ENCODE results near the gene LMO1.

The LMO1 gene

GRCh38 chr11:8229299-8230177, 34.1 kb downstream of the LMO1 start:
- H3K27ac ChIP-seq, result no peak overlapping the region

DNA sequence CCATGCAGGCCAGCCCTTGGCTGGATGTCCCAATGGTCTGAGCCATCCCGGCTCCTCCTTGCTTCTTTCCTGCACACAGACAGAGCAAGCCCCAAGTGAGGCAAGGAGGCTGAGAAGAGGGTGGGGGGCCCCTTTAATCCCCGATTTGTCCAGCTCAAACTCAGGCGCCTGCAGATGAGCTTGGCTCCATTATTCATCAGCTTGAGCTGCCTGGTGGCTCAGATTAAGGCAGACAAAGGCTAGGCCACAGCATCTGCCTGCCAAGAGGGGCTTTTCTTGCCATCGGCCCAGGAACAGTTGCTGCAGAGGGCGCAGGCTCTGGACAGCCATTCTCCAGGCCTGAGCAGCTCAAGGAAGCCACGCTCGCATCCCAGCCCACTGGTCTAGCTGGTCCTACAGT, 35.4 kb downstream of the LMO1 start:
- no peak for TF ChIP-seq ZFX (IDR thresholded peaks at IDR 0.05)
- TF ChIP-seq, protein P1, sequence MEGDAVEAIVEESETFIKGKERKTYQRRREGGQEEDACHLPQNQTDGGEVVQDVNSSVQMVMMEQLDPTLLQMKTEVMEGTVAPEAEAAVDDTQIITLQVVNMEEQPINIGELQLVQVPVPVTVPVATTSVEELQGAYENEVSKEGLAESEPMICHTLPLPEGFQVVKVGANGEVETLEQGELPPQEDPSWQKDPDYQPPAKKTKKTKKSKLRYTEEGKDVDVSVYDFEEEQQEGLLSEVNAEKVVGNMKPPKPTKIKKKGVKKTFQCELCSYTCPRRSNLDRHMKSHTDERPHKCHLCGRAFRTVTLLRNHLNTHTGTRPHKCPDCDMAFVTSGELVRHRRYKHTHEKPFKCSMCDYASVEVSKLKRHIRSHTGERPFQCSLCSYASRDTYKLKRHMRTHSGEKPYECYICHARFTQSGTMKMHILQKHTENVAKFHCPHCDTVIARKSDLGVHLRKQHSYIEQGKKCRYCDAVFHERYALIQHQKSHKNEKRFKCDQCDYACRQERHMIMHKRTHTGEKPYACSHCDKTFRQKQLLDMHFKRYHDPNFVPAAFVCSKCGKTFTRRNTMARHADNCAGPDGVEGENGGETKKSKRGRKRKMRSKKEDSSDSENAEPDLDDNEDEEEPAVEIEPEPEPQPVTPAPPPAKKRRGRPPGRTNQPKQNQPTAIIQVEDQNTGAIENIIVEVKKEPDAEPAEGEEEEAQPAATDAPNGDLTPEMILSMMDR (conservative IDR thresholded peaks at IDR 0.05), result no peak

More at GRCh38 chr11:8229299-8230177, 34.1 kb downstream of the LMO1 start:
- TF ChIP-seq, protein P1 (conservative IDR thresholded peaks at IDR 0.05), result no peak
- no peak for TF ChIP-seq ZFX (IDR thresholded peaks at IDR 0.05)

GRCh38 chr11:8227156-8228152, 36.2 kb downstream of the LMO1 start:
- H3K27ac ChIP-seq, result no peak overlapping the region
- TF ChIP-seq, protein P1 (conservative IDR thresholded peaks at IDR 0.05), result no peak
- no peak for TF ChIP-seq ZFX (IDR thresholded peaks at IDR 0.05)

More for the DNA sequence above, 35.4 kb downstream of the LMO1 start:
- no peak overlapping the region for H3K27ac ChIP-seq

GRCh38 chr11:8225589-8226036, 38.1 kb downstream of the LMO1 start:
- no peak overlapping the region for H3K27ac ChIP-seq
- TF ChIP-seq ZFX (IDR thresholded peaks at IDR 0.05), result no peak
- TF ChIP-seq, protein P1 (conservative IDR thresholded peaks at IDR 0.05), result peak; percentile 91

GRCh38 chr11:8224711-8225110, 39.0 kb downstream of the LMO1 start:
- H3K27ac ChIP-seq, result no peak overlapping the region
- TF ChIP-seq, protein P1 (conservative IDR thresholded peaks at IDR 0.05), result no peak
- no peak for TF ChIP-seq ZFX (IDR thresholded peaks at IDR 0.05)

- H3K27ac ChIP-seq, result no peak overlapping the region
- TF ChIP-seq, protein P1 (conservative IDR thresholded peaks at IDR 0.05), result no peak
- TF ChIP-seq ZFX (IDR thresholded peaks at IDR 0.05), result no peak
Measured at GRCh38 chr11:8224161-8224591, 39.5 kb downstream of the LMO1 start.

Data from C4-2B (cell line).